HG02759 (cell line): ENCODE results near the gene SPAG6.
"Not testable (repeated sequence)": the region's sequence is repeated elsewhere in the genome, so short reads cannot be mapped to it uniquely, and the experiment has no call there.

Experiments used
- ATAC-seq: cut with Tn5 transposase; IDR thresholded peaks from one replicate; pipeline ENCODE4 v1.9.1; 2021; ENCODE audit warnings: mild to moderate bottlenecking, moderate library complexity; ENCODE audit not compliant: unreplicated experiment

Gene SPAG6

DNA sequence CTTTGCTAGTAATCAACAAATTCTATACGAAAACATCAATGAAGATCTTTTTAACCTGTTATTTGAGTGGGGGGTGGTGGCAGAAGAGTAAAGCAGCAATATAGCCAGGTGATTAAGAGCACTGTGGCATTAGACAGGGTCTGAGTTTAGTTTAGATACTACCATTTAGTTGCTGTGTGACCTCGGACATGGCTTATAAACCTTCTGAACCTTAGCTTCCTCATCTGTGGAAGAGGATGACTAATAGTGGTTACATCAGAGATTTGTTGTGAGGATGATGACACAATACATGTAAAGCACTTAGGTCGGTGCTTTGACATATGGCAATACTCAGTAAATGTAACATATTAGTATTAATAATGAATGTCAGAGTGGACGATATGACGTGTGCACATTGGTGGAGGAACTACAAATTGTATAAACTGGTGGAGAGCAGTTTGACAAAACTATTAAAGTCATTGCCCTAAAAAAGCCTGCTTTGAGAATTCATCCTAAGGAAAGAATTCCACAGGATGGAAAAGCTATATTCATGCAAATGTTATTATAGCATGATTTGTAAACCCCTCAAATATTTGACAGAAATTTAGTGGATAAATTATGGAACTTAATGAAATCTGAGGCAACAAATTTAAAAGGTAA lies 24.3 kb downstream of the SPAG6 start:
- peak; percentile 74 for ATAC-seq

DNA sequence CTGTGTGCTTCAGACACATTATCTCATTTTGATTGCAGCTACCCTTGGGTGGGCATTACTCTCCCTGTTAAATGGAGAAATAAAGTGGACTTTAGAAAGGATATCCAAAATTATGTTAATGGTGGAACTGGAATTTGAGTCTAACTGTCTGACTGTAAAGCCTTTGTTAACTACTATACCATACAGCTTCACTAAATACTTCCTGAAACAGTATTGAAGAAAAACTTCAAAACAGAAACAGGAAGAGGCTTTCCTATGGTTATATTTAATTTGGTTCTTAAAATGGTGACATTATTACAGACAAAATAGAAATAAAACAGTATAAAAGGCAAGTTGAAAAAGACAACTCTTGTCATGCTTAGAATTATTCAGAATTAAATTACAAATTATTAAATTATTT lies 25.0 kb downstream of the SPAG6 start:
- no peak for ATAC-seq

GRCh38 chr10:22372298-22372697 lies 27.0 kb downstream of the SPAG6 start:
- no peak for ATAC-seq

DNA sequence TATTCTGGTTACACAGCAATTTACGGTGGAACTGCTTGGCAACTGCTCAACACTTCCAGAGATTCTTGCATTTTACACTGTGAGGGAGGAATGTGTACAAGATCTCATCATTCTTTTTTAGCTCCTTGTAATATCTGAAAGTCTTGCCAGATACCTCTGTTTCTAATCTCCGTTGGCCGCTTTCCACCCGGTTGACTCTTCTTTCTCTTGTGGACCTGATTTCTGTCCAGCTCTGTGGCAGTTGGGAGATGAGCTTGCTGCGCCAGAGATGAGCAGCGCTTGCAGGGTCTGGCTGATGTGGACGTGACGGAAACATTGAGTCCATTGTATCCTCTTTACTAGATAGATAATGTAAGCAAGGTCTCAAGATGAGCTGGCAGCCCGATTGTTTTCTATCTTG lies 27.6 kb downstream of the SPAG6 start:
- no peak for ATAC-seq

DNA sequence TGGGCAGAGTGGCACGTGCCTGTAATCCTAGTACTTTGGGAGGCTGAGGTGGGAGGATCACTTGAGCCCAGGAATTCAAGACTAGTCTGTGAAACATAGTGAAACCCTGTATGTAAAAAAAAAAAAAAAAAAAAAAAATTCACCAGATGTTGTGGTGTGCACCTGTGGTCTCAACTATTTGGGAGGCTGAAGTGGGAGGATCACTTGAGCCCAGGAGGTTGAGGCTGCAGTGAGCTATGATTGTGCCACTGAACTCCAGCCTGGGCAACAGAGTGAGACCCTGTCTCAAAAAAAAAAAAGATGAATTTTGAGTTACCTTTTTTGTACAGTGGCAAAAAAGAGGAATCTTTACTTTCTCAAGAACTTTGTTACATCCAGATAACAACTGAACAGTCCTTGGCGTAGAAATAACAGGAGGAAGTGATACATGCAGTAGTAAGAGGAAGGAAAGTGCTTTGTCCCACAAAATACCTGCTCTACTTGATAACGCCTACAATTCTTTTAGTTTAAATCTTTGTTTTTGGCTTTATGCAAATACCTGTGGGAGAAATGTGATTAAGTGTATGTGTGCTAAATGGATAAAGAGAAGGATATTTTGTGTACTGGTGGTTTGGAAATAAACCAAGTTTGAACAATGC lies 29.3 kb downstream of the SPAG6 start:
- ATAC-seq = no peak

- ATAC-seq = peak; percentile 47
Observed at GRCh38 chr10:22379059-22379458, 33.8 kb downstream of the SPAG6 start.

GRCh38 chr10:22381262-22381661 lies 36.0 kb downstream of the SPAG6 start:
- ATAC-seq = no peak

DNA sequence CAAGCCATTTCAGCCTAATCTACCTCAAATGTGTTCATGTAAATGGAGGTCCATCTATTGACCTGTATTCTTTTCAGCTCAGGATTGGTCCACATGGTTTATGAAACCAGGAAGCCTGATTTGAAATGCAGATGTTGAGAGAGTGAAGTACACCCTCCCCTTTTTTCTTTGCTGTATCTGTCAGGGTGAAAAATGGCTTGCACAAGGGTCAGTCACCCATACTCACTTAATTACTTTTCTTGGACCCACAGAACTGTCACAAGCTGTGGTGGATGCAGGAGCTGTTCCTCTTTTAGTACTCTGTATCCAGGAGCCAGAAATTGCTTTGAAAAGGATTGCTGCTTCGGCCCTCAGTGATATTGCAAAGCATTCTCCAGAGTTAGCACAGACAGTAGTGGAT lies 41.2 kb downstream of the SPAG6 start:
- ATAC-seq = no peak

DNA sequence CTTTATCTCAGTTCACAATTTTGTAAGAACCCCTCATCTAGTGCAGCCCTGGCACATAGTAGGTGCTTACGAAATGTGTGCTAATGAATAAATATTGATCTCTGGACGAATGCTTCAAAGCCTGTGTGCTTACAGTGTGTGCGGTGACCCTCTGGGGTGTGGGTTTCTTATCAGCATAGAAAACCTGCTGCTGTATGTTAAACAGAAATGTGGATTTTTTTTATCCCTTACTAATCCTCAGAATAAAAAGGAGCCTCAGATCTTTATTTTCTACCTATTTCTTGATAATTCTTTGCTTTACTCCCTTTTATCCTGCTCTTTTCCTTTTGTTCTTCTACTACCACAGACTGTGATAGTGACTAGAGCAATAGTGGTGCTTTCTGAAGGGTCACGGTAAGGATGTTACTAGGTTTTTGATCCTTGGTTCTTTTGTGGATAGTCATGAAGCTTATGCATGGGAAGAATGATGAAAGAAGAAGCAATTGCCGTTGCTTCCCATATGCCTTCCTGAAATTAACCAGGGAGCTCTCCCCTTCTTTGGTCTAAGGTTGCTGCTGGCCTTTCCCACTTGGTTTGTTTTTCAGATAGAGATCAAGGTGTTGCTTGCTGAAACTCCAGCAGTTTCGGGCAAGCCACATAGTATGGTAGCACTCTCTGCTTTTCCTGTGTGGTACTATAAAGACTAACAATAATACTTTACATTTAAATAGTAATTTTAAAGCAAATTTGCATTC lies 44.7 kb downstream of the SPAG6 start:
- ATAC-seq = no peak

DNA sequence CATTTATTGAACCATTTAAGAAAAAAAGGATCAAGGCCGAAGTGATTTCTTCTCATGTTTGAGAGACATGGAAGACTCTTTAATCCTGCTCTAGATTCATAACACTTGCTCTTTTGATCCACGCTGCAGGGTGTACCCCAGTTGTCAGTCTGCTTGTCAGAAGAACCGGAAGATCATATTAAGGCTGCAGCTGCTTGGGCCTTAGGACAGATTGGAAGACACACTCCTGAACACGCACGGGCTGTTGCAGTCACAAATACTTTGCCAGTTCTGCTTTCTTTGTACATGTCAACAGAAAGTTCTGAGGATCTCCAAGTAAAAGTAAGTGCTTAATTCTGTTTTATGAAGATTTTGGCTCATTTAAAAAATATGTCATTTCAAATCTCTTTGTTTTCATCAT lies 46.3 kb downstream of the SPAG6 start:
- ATAC-seq = no peak

- not testable (repeated sequence) for ATAC-seq
Observed at GRCh38 chr10:22396195-22396594, 50.9 kb downstream of the SPAG6 start.

GRCh38 chr10:22406916-22407315 lies 61.6 kb downstream of the SPAG6 start:
- not testable (repeated sequence) for ATAC-seq

GRCh38 chr10:22410394-22410793 lies 65.1 kb downstream of the SPAG6 start:
- ATAC-seq = no peak

DNA sequence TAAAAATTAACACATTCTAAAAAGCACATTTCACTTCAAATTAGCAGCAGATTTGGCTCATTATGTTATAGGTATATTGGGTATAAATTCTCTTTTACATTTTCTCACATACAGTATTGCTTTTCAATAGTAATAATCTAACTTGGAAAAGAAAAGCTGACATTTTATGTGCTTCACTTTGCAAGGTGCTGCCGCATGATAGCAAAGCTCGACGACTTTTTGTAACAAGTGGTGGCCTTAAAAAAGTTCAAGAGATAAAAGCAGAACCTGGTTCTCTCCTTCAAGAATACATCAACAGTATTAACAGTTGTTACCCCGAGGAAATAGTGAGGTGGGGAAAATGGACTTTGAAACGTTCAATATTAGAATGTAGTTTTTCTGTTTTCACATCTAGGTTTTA lies 65.5 kb downstream of the SPAG6 start:
- no peak for ATAC-seq

DNA sequence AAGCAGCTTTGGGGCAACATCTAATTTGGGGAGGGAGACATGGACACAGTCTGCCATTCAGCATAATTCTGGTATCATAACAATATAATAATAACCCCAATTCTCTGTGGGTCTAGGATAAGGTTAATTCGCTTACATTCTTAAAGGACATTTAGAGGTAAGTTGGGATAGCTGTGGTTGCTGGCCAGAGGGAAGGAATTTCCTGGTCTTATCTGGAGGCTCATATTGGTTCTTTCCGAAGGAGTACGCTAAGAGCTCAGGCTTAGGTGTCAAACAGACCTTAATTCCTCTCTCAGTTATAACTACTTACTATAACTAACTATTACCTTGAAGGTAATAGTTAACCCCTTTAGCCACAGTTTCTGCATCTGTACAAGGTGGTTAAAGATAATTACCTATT lies 68.8 kb downstream of the SPAG6 start:
- no peak for ATAC-seq

GRCh38 chr10:22415072-22415471 lies 69.8 kb downstream of the SPAG6 start:
- ATAC-seq = no peak

GRCh38 chr10:22417736-22418268 lies 72.5 kb downstream of the SPAG6 start:
- no peak for ATAC-seq

GRCh38 chr10:22420787-22421517 lies 75.7 kb downstream of the SPAG6 start:
- no peak for ATAC-seq

- ATAC-seq = no peak
Observed at GRCh38 chr10:22426653-22427052, 81.4 kb downstream of the SPAG6 start.

GRCh38 chr10:22427101-22427500 lies 81.8 kb downstream of the SPAG6 start:
- peak; percentile 78 for ATAC-seq

- no peak for ATAC-seq
Observed at GRCh38 chr10:22427890-22428571, 82.7 kb downstream of the SPAG6 start.
